Measurements from ENCODE around the gene NDUFS7.
"Not testable (repeated sequence)": the region's sequence is repeated elsewhere in the genome, so short reads cannot be mapped to it uniquely, and the experiment has no call there.

Gene NDUFS7

GRCh38 chr19:1435378-1435989 lies 51.8 kb downstream of the NDUFS7 start:
- no peak for DNase-seq

GRCh38 chr19:1437609-1438008 lies 53.9 kb downstream of the NDUFS7 start:
- DNase-seq = no peak

GRCh38 chr19:1438035-1438932 lies 54.6 kb downstream of the NDUFS7 start, which contains the start of gene RPS15:
Gene RPS15, plus strand, starts transcription at chr19:1438396. Its CDS starts 30 bp downstream, at chr19:1438426.
- DNase-seq = peak; percentile 95 to 98

- DNase-seq = no peak
These were observed 55.2 kb downstream of the NDUFS7 start for GRCh38 chr19:1438933-1439354.

- DNase-seq = not testable (repeated sequence)
These were observed 56.1 kb downstream of the NDUFS7 start for GRCh38 chr19:1439525-1440417.

GRCh38 chr19:1440418-1440801 lies 56.7 kb downstream of the NDUFS7 start:
- no peak for DNase-seq

GRCh38 chr19:1441022-1441426 lies 57.3 kb downstream of the NDUFS7 start:
- no peak for DNase-seq

- no peak for DNase-seq
These were observed 58.2 kb downstream of the NDUFS7 start for GRCh38 chr19:1441677-1442438.
